Right lobe of liver (tissue), 4 donors: ENCODE results near the gene CPNE4.

Experiments
- POLR2A ChIP-seq: fragments of 450-650 bp; IDR thresholded peaks from one replicate; pipeline ENCODE4 v1.6.1; 2017; ENCODE audit warnings: antibody characterized with exemption, mild to moderate bottlenecking
- TF ChIP-seq, protein P1 (sequence below), 4 donors: fragments of 200-600 bp in 3 of 4; fragments of 450-650 bp in 1 of 4; IDR thresholded peaks; one replicate each; pipeline versions ENCODE4 v1.5.1 to v1.8.0; 2016 to 2022; ENCODE audit warnings: antibody characterized with exemption in 4 of 4, mild to moderate bottlenecking in 2 of 4
- donor health status: DM: no; HTN: no; CAD: no.
- donor health status: DM: no; HTN: no; CAD: no.
- donor health status: DM: no; HTN: yes; CAD: no.

DNA sequence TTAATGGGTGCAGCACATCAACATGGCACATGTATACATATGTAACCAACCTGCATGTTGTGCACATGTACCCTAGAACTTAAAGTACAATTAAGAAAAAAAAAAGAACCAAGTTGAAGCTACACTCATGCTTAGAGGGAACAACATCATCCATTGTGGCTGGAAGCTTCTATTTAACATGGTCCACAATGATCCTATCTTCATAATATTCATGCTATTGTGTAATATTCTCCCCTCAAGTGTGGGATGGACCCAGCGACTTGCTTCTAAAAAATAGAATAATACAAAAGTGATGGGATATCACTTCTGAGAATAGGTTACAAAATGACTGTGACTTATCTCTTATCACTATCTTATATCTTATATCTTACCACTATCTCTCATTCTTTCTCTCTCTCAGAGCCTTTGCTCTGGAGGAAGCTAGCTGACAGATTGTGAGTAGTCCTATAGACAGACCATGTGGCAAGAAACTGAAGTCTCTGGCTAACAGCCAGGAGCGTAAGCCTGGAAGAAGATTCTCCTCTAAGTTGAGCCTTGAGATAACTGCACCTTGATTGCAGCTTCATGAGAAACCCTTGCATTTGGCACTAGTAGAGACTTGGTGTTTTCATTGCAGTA is 333.6 kb downstream of the CPNE4 start:
- TF ChIP-seq, protein P1, sequence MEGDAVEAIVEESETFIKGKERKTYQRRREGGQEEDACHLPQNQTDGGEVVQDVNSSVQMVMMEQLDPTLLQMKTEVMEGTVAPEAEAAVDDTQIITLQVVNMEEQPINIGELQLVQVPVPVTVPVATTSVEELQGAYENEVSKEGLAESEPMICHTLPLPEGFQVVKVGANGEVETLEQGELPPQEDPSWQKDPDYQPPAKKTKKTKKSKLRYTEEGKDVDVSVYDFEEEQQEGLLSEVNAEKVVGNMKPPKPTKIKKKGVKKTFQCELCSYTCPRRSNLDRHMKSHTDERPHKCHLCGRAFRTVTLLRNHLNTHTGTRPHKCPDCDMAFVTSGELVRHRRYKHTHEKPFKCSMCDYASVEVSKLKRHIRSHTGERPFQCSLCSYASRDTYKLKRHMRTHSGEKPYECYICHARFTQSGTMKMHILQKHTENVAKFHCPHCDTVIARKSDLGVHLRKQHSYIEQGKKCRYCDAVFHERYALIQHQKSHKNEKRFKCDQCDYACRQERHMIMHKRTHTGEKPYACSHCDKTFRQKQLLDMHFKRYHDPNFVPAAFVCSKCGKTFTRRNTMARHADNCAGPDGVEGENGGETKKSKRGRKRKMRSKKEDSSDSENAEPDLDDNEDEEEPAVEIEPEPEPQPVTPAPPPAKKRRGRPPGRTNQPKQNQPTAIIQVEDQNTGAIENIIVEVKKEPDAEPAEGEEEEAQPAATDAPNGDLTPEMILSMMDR (IDR thresholded peaks at IDR 0.05), result no peak
- no peak for TF ChIP-seq POLR2A
